SK-N-SH (cell line): ENCODE results near the gene GRM8. TPM values are rescaled to one million over a fixed set of nuclear protein-coding genes. Genes with fewer than 3 reads are reported as not detected.

Source experiments
- CTCF ChIA-PET: fragments of 300-600, 350-600 bp; formaldehyde crosslinking; extraction: SDS; loops from one replicate; lab custom pipeline; 2021; lab: Yijun Ruan, JAX
- POLR2A ChIA-PET: fragments of 350-600 bp; sonication (Branson Sonifier 250); formaldehyde crosslinking; extraction: SDS; loops from one replicate; lab custom pipeline; 2020; ENCODE audit warnings: antibody characterized with exemption, inconsistent platforms; lab: Yijun Ruan, JAX
- DNase-seq: peaks from one replicate; pipeline ENCODE4 v3.0.0; 2012
- H2AFZ ChIP-seq: fragments of 200-600 bp; sonication (generic); 2 replicates; pipeline ENCODE4 v1.8.1; 2016; ENCODE audit warnings: antibody characterized with exemption, mild to moderate bottlenecking, low read depth
- H3F3A ChIP-seq: fragments of 200-600 bp; sonication (generic); replicated peaks from 2 replicates; pipeline ENCODE3; 2016; ENCODE audit warnings: antibody characterized with exemption, mild to moderate bottlenecking; ENCODE audit not compliant: insufficient read depth
- H3K27ac ChIP-seq, 2 experiments: fragments of 200-500 bp in 1 of 2; fragments of 200-600 bp in 1 of 2; sonication (Bioruptor generic) in 1 of 2; sonication (generic), shearing (Covaris generic) in 1 of 2; 2 replicates each; pipeline versions ENCODE4 v1.5.1 to v1.6.1; 2014 to 2016; ENCODE audit warnings: low read depth in 2 of 2, inconsistent platforms in 1 of 2, low read length in 1 of 2, mild to moderate bottlenecking in 1 of 2, mixed read lengths in 1 of 2
- H3K27me3 ChIP-seq: fragments of 200-600 bp; sonication (generic), shearing (Covaris generic); 2 replicates; pipeline ENCODE4 v1.6.1; 2016; ENCODE audit warnings: mixed run types; ENCODE audit not compliant: insufficient read depth
- H3K36me3 ChIP-seq, 2 experiments: fragments of 200-500 bp in 1 of 2; fragments of 200-600 bp in 1 of 2; sonication (Bioruptor generic) in 1 of 2; sonication (generic) in 1 of 2; replicated peaks in 1 of 2; 2 replicates each; pipeline versions ENCODE3 to v1.5.1; 2014 to 2016; ENCODE audit warnings: low read length in 1 of 2, mild to moderate bottlenecking in 1 of 2; ENCODE audit not compliant: insufficient read depth in 2 of 2, control insufficient read depth in 1 of 2
- H3K4me1 ChIP-seq, 2 experiments: fragments of 200-500 bp in 1 of 2; fragments of 200-600 bp in 1 of 2; sonication (Bioruptor generic) in 1 of 2; sonication (generic), shearing (Covaris generic) in 1 of 2; 2 replicates each; pipeline versions ENCODE4 v1.5.1 to v1.6.1; 2014 to 2016; ENCODE audit warnings: low read depth in 1 of 2, low read length in 1 of 2, mixed run types in 1 of 2; ENCODE audit not compliant: insufficient read depth in 2 of 2, control insufficient read depth in 1 of 2
- H3K4me2 ChIP-seq: fragments of 200-600 bp; sonication (generic), shearing (Covaris generic); 2 replicates; pipeline ENCODE4 v1.6.1; 2017; ENCODE audit warnings: mixed run types
- H3K4me3 ChIP-seq, 2 experiments: fragments of 200-500 bp in 1 of 2; fragments of 200-600 bp in 1 of 2; sonication (Bioruptor generic) in 1 of 2; sonication (generic), shearing (Covaris generic) in 1 of 2; 2 replicates each; pipeline versions ENCODE4 v1.5.1 to v1.8.1; 2014 to 2016; ENCODE audit warnings: low read depth in 2 of 2, inconsistent platforms in 1 of 2, low read length in 1 of 2, mild to moderate bottlenecking in 1 of 2, mixed read lengths in 1 of 2, moderate library complexity in 1 of 2
- H3K79me2 ChIP-seq: fragments of 200-600 bp; sonication (generic); 2 replicates; pipeline ENCODE4 v1.8.1; 2017; ENCODE audit warnings: mild to moderate bottlenecking; ENCODE audit not compliant: insufficient read depth
- H3K9ac ChIP-seq: fragments of 200-600 bp; sonication (generic); 2 replicates; pipeline ENCODE4 v1.6.1; 2017; ENCODE audit warnings: mixed run types
- H3K9me2 ChIP-seq: fragments of 200-600 bp; sonication (generic); 2 replicates; pipeline ENCODE4 v1.6.1; 2017; ENCODE audit warnings: mixed run types
- H3K9me3 ChIP-seq: fragments of 200-600 bp; sonication (generic); 2 replicates; pipeline ENCODE4 v1.6.1; 2017; ENCODE audit warnings: mixed run types, mild to moderate bottlenecking, moderate library complexity
- H4K20me1 ChIP-seq: fragments of 200-600 bp; sonication (generic); 2 replicates; pipeline ENCODE4 v1.6.1; 2017; ENCODE audit warnings: mild to moderate bottlenecking, mixed run types; ENCODE audit not compliant: insufficient read depth
- CTCF ChIP-seq: fragments of 200-600 bp; sonication (generic); IDR thresholded peaks from 2 replicates; pipeline ENCODE4 v1.6.1; 2017; ENCODE audit warnings: antibody characterized with exemption, mild to moderate bottlenecking, moderate library complexity
- NFIC ChIP-seq: IDR thresholded peaks from 2 replicates; pipeline ENCODE4 v1.4.0; 2012; ENCODE audit warnings: borderline replicate concordance
- WGBS: methylation state at CpG from one replicate; pipeline ENCODE4 v1.1.6; 2017; ENCODE audit warnings: low lambda C conversion rate; 5-methylcytosine and 5-hydroxymethylcytosine counted together
- polyA plus RNA-seq, 3 experiments: library from polyadenylated mRNA; depleted of rRNA; stranded (reverse); fragments of >200 nt; gene quantifications; 2 replicates each; pipeline ENCODE4 v1.2.3, GENCODE V29; 2012
- TF ChIP-seq, protein P1 (sequence below): IDR thresholded peaks from 2 replicates; pipeline ENCODE4 v1.6.1; 2012; ENCODE audit warnings: mild to moderate bottlenecking, low read depth, low read length, moderate library complexity
- TF ChIP-seq, protein P2 (sequence below): IDR thresholded peaks from 2 replicates; pipeline ENCODE4 v1.4.0; 2012; ENCODE audit warnings: low read depth, borderline replicate concordance
- TF ChIP-seq, protein P3 (sequence below): IDR thresholded peaks from 2 replicates; pipeline ENCODE4 v1.4.0; 2012; ENCODE audit warnings: low read depth
- TF ChIP-seq, protein P4 (sequence below): fragments of 150-350 bp; IDR thresholded peaks from 2 replicates; pipeline ENCODE4 v1.6.1; 2017; ENCODE audit warnings: antibody characterized with exemption, low read length, low read depth, borderline replicate concordance

GRM8 gene
- polyA plus RNA-seq, 1 of the 3 experiments (the other 2 are of a cell fraction), result 0.10 TPM

DNA sequence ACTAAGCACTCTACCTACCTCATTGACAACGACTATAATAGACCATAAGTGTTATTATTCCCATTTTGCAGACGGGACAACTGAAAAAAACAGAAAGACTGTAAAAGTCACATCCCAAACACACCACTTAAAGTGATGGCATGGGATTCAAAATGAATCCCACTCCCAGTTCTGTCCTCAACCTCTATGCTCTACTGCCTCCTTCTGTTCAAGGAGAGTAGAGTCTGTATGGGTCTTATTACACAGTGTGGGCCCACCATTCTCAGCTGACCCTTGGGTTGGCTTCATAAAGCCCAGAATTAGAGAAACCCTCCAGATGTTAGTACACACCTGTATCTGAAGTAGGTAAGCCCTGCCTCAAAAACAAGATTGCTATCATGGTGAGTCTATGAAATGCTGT, 102.2 kb downstream of the GRM8 start:
- Histone ChIP-seq H3K79me2 (no peaks in the 10 kb centered on the region), H3K36me3 (no peaks in the 10 kb centered on the region), H4K20me1 (no peaks in the 10 kb centered on the region), H3K4me3 (no peak overlapping the region), H3K27ac (no peak overlapping the region), H3F3A (no peaks in the 10 kb centered on the region), H2AFZ (no peak overlapping the region), H3K4me2 (no peak overlapping the region), H3K9me2 (no peaks in the 10 kb centered on the region), H3K27me3 (no peaks in the 10 kb centered on the region), H3K9me3 (no peaks in the 10 kb centered on the region), H3K9ac (no peak overlapping the region), H3K4me1 (no peaks in the 10 kb centered on the region)
- WGBS, result 6% methylated on average over 2 of the region's 2 CpGs
- no peak for DNase-seq
- TF ChIP-seq, protein P1, sequence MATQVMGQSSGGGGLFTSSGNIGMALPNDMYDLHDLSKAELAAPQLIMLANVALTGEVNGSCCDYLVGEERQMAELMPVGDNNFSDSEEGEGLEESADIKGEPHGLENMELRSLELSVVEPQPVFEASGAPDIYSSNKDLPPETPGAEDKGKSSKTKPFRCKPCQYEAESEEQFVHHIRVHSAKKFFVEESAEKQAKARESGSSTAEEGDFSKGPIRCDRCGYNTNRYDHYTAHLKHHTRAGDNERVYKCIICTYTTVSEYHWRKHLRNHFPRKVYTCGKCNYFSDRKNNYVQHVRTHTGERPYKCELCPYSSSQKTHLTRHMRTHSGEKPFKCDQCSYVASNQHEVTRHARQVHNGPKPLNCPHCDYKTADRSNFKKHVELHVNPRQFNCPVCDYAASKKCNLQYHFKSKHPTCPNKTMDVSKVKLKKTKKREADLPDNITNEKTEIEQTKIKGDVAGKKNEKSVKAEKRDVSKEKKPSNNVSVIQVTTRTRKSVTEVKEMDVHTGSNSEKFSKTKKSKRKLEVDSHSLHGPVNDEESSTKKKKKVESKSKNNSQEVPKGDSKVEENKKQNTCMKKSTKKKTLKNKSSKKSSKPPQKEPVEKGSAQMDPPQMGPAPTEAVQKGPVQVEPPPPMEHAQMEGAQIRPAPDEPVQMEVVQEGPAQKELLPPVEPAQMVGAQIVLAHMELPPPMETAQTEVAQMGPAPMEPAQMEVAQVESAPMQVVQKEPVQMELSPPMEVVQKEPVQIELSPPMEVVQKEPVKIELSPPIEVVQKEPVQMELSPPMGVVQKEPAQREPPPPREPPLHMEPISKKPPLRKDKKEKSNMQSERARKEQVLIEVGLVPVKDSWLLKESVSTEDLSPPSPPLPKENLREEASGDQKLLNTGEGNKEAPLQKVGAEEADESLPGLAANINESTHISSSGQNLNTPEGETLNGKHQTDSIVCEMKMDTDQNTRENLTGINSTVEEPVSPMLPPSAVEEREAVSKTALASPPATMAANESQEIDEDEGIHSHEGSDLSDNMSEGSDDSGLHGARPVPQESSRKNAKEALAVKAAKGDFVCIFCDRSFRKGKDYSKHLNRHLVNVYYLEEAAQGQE, result no peak
- TF ChIP-seq NFIC (no peak), CTCF (no peak)
- TF ChIP-seq, protein P2, sequence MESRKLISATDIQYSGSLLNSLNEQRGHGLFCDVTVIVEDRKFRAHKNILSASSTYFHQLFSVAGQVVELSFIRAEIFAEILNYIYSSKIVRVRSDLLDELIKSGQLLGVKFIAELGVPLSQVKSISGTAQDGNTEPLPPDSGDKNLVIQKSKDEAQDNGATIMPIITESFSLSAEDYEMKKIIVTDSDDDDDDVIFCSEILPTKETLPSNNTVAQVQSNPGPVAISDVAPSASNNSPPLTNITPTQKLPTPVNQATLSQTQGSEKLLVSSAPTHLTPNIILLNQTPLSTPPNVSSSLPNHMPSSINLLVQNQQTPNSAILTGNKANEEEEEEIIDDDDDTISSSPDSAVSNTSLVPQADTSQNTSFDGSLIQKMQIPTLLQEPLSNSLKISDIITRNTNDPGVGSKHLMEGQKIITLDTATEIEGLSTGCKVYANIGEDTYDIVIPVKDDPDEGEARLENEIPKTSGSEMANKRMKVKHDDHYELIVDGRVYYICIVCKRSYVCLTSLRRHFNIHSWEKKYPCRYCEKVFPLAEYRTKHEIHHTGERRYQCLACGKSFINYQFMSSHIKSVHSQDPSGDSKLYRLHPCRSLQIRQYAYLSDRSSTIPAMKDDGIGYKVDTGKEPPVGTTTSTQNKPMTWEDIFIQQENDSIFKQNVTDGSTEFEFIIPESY, result no peak
- TF ChIP-seq, protein P3, sequence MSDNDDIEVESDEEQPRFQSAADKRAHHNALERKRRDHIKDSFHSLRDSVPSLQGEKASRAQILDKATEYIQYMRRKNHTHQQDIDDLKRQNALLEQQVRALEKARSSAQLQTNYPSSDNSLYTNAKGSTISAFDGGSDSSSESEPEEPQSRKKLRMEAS, result no peak
- TF ChIP-seq, protein P4, sequence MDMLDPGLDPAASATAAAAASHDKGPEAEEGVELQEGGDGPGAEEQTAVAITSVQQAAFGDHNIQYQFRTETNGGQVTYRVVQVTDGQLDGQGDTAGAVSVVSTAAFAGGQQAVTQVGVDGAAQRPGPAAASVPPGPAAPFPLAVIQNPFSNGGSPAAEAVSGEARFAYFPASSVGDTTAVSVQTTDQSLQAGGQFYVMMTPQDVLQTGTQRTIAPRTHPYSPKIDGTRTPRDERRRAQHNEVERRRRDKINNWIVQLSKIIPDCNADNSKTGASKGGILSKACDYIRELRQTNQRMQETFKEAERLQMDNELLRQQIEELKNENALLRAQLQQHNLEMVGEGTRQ, result no peak
- CTCF ChIA-PET, result no interaction called here
- POLR2A ChIA-PET, result no interaction called here
